ENCODE measurements around the gene OOEP. TPM values are rescaled to one million over a fixed set of nuclear protein-coding genes. Genes with fewer than 3 reads are reported as not detected.

OOEP gene
- total RNA-seq, 1 donor from 2014 or later, result not detected

DNA sequence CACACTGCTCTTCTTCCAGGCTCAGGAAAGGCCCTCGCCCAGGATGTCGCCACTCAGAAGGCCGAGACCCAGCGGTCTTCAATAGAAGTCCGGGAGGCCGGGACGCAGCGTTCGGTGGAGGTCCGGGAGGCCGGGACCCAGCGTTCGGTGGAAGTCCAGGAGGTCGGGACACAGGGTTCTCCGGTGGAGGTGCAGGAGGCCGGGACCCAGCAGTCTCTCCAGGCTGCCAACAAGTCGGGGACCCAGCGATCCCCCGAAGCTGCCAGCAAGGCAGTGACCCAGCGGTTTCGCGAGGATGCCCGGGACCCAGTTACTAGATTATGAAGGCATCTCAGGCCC, 6.2 kb downstream of the OOEP start:
- H3K4me1 ChIP-seq, result no peaks in the 10 kb centered on the region
- TF ChIP-seq, protein P1, sequence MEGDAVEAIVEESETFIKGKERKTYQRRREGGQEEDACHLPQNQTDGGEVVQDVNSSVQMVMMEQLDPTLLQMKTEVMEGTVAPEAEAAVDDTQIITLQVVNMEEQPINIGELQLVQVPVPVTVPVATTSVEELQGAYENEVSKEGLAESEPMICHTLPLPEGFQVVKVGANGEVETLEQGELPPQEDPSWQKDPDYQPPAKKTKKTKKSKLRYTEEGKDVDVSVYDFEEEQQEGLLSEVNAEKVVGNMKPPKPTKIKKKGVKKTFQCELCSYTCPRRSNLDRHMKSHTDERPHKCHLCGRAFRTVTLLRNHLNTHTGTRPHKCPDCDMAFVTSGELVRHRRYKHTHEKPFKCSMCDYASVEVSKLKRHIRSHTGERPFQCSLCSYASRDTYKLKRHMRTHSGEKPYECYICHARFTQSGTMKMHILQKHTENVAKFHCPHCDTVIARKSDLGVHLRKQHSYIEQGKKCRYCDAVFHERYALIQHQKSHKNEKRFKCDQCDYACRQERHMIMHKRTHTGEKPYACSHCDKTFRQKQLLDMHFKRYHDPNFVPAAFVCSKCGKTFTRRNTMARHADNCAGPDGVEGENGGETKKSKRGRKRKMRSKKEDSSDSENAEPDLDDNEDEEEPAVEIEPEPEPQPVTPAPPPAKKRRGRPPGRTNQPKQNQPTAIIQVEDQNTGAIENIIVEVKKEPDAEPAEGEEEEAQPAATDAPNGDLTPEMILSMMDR (IDR thresholded peaks at IDR 0.05), result no peak
- DNase-seq (ENCODE audit: low spot score in 2 of 2), result no peak

DNA sequence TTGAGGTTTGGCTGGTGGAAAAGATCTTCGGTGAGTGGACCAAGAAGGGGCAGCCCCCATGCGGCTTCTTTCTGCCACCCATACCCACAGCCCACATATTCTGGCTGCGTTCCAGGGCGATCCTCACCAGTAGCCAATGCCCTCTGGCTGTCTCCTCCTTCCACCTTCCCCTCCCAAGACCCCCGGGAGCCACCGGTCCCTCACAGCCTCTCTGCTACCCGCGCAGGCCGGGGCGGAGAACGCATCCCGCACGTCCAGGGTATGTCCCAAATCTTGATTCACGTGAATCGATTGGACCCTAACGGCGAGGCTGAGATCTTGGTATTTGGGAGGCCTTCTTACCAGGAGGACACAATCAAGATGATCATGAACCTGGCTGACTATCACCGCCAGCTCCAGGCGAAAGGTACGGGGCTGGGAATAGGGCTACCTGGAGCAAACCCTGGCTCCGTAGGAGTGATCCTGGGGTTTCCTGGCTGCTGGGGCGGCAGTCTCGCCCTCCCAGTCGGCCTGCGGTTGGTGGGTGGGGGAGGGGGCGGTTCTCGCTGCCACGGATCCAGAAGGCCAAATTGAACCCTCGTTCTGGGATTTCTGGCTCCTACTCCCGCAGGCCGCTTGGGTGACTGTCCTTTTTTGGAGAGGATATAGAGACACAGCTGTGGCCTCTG, 6.7 kb downstream of the OOEP start:
- Histone ChIP-seq H3K27me3 (no peaks in the 10 kb centered on the region), H3K4me1 (no peaks in the 10 kb centered on the region), H3K4me3 (no peak overlapping the region), H3K9me3 (no peaks in the 10 kb centered on the region), H3K36me3 (no peaks in the 10 kb centered on the region), H3K27ac (no peak overlapping the region)
- TF ChIP-seq, protein P1 (IDR thresholded peaks at IDR 0.05), result no peak
- intact Hi-C loops (cut with DNase I), result no loop called here
- no peak for DNase-seq (ENCODE audit: low spot score in 2 of 2)

More for the DNA sequence above, 6.2 kb downstream of the OOEP start:
- intact Hi-C loops (cut with DNase I), result no loop called here
- H3K27ac ChIP-seq, result no peak overlapping the region
- H3K9me3 ChIP-seq, result no peaks in the 10 kb centered on the region
- H3K27me3 ChIP-seq, result no peaks in the 10 kb centered on the region
- H3K4me3 ChIP-seq, result no peak overlapping the region
- no peaks in the 10 kb centered on the region for H3K36me3 ChIP-seq

DNA sequence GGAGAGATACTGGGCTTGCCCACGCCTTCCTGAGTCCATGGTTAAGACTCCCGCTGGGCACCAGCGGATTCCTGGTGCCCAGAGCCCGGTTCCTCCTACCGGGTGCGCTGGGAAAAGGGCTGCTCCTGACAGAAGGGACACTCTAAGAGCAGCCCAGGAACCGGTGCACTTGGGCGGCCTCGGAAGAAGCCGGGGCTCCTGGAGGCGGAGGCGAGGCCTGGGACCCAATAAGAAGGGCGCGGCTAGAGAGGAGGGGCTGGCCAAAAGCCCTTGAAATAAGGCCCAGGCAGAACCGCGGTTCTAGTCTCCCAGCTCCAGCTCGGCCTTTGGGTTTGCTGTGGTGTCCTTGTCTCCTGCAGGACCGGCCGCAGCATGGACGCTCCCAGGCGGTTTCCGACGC, 7.3 kb downstream of the OOEP start, which contains the start of gene KHDC3L:
TSS of gene KHDC3L (plus strand) at position 301 of the 400 bp plus-strand sequence. CDS start at position 373, 72 bp downstream.
- Histone ChIP-seq H3K4me1 (no peaks in the 10 kb centered on the region), H3K9me3 (no peaks in the 10 kb centered on the region), H3K27ac (no peak within 1 kb of the TSS), H3K36me3 (no peaks in the 10 kb centered on the region), H3K27me3 (no peaks in the 10 kb centered on the region), H3K4me3 (no peak within 1 kb of the TSS)
- intact Hi-C loops (cut with DNase I), result no loop called here
- TF ChIP-seq, protein P1 (IDR thresholded peaks at IDR 0.05), result no peak
- DNase-seq (ENCODE audit: low spot score in 2 of 2), result no peak

DNA sequence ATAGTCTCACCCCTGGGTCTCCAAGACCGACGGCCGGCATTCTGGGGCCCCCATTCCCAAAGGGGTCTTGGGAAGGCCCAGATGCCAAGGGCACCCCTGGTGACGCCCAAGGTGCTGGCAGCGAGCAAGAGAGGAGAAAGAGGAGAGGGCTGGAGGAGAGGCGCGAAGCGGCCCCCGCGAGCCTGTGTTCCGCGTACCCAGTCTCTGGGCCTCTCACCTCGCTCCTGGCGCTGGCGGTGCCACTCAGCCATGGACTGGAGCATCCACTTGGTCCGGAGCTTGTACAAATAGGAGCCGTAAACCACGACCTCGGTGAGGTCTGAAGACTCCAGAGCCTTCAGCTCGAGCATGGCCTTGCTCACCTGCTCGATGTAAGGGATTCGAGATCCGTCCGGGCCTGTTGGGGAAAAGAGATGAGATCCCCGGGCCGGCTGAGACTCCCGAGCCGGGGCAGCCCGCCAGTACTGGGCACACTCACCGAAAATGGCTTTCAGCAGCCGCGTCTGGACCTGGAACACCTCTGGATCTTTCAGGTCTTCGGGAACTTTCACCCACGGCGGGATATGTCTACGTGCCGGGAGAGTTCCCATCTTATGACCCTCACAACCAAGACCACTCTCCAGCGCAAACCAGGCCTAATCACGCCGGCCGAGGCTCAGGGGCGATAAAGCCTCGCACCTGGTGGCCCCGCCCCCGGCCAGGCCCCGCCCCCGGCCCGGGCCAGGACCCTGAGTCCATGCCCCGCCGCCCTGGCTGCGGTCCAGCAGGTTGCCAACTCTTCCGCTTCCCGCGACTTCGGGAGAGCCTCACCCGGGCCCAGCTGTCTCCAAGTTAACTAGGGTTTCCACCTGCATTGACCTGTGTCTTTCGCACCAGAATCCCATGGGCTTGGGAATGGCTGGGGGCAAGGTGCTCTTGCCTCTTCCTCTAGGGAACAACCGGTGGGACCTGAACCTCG, 15.8 kb downstream of the OOEP start, which contains the start of gene DPPA5:
TSS of gene DPPA5 (minus strand) at position 641 of the 958 bp plus-strand sequence. CDS start at position 590, 51 bp downstream.
- Histone ChIP-seq H3K4me3 (no peak within 1 kb of the TSS), H3K9me3 (no peaks in the 10 kb centered on the region), H3K4me1 (no peaks in the 10 kb centered on the region), H3K27me3 (no peaks in the 10 kb centered on the region), H3K27ac (no peak within 1 kb of the TSS), H3K36me3 (no peaks in the 10 kb centered on the region)
- DNase-seq (ENCODE audit: low spot score in 2 of 2), result no peak
- intact Hi-C loops (cut with DNase I), result no loop called here
- TF ChIP-seq, protein P1 (IDR thresholded peaks at IDR 0.05), result no peak

DNA sequence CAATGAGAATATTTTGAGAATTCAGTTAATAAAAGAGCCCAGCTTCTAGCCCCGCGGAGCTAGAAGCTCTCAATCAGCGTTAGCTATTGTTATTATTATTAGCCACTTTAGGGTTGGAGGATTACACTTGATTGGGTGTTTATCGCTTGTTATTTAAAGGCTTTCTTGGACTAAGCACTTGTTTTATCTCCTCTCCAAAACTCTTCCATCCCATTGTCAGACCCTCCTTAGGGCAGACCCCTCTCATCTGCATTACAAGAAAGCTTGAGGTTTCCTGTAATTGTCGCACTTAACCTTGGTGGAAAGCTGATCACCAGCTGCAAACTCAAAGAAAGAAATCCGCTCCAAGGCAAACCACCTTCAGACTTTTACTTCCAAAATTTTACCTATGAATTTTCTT, 20.4 kb downstream of the OOEP start:
- Histone ChIP-seq H3K4me1 (no peaks in the 10 kb centered on the region), H3K9me3 (no peaks in the 10 kb centered on the region), H3K27ac (no peak overlapping the region), H3K36me3 (no peaks in the 10 kb centered on the region), H3K27me3 (no peaks in the 10 kb centered on the region), H3K4me3 (no peak overlapping the region)
- DNase-seq (ENCODE audit: low spot score in 2 of 2), result no peak
- intact Hi-C loops (cut with DNase I), result no loop called here
- TF ChIP-seq, protein P1 (IDR thresholded peaks at IDR 0.05), result no peak

All from ascending aorta (tissue), 2 donors.